CD14-positive monocyte (primary cell): Measurements from ENCODE around the gene MAST4. TPM values are rescaled to one million over a fixed set of nuclear protein-coding genes. Genes with fewer than 3 reads are reported as not detected.

Source experiments
- DNase-seq, 3 donors: peaks; one replicate each; pipeline ENCODE4 v3.0.0-alpha.2; 2011 to 2022
- H2AFZ ChIP-seq: 2 replicates; pipeline ENCODE4 v1.6.0; 2012; ENCODE audit warnings: mild to moderate bottlenecking, low read depth, low read length, inconsistent platforms; ENCODE audit not compliant: insufficient read depth, poor library complexity, severe bottlenecking
- H3K27ac ChIP-seq, 2 donors: 1 replicate in 1 of 2; 2 replicates in 1 of 2; pipeline ENCODE4 v1.5.1; 2012 to 2013; ENCODE audit warnings: low read length in 2 of 2, control low read depth in 1 of 2, inconsistent platforms in 1 of 2, low read depth in 1 of 2, mild to moderate bottlenecking in 1 of 2
- H3K27me3 ChIP-seq, 2 donors: one replicate each; pipeline versions ENCODE4 v1.6.0 to v1.6.1; 2011 to 2013; ENCODE audit warnings: low read length in 2 of 2; ENCODE audit not compliant: control insufficient read depth in 2 of 2, insufficient read depth in 2 of 2
- H3K36me3 ChIP-seq, 2 donors: replicated peaks in 1 of 2; 1 replicate in 1 of 2; 2 replicates in 1 of 2; pipeline versions ENCODE4 v1.5.1 to v1.6.1; 2012 to 2013; ENCODE audit warnings: low read length in 2 of 2, control low read depth in 1 of 2, inconsistent platforms in 1 of 2, mild to moderate bottlenecking in 1 of 2; ENCODE audit not compliant: insufficient read depth in 2 of 2, control insufficient read depth in 1 of 2
- H3K4me1 ChIP-seq, 2 donors: 1 replicate in 1 of 2; 2 replicates in 1 of 2; pipeline versions ENCODE4 v1.5.1 to v1.6.1; 2012 to 2013; ENCODE audit warnings: low read length in 2 of 2, control low read depth in 1 of 2, inconsistent platforms in 1 of 2, mild to moderate bottlenecking in 1 of 2, moderate library complexity in 1 of 2; ENCODE audit not compliant: insufficient read depth in 2 of 2, control insufficient read depth in 1 of 2
- H3K4me2 ChIP-seq: replicated peaks from 2 replicates; pipeline ENCODE3; 2012; ENCODE audit warnings: low read length, moderate library complexity, mild to moderate bottlenecking; ENCODE audit not compliant: poor library complexity, severe bottlenecking; ENCODE audit errors: extremely low read depth
- H3K4me3 ChIP-seq, 3 experiments: fragments of 200-600 bp in 1 of 3; sonication (generic) in 1 of 3; replicated peaks in 1 of 3; 1 replicate in 2 of 3; 2 replicates in 1 of 3; pipeline ENCODE4 v1.5.1; 2011 to 2013; ENCODE audit warnings: low read length in 3 of 3, mild to moderate bottlenecking in 3 of 3, control low read depth in 2 of 3, low read depth in 2 of 3, inconsistent platforms in 1 of 3, moderate library complexity in 1 of 3
- H3K79me2 ChIP-seq: 2 replicates; pipeline ENCODE4 v1.6.0; 2012; ENCODE audit warnings: mild to moderate bottlenecking, control low read depth, inconsistent platforms, low read length, moderate library complexity; ENCODE audit not compliant: insufficient read depth
- H3K9ac ChIP-seq: 2 replicates; pipeline ENCODE4 v1.6.0; 2017; ENCODE audit warnings: low read length, mild to moderate bottlenecking; ENCODE audit not compliant: insufficient read depth, poor library complexity, severe bottlenecking
- H3K9me3 ChIP-seq, 2 donors: replicated peaks in 1 of 2; 1 replicate in 1 of 2; 2 replicates in 1 of 2; pipeline versions ENCODE4 v1.5.1 to v1.6.1; 2012 to 2013; ENCODE audit warnings: low read length in 2 of 2, control low read depth in 1 of 2; ENCODE audit not compliant: control insufficient read depth in 1 of 2, insufficient read depth in 1 of 2
- H4K20me1 ChIP-seq: 2 replicates; pipeline ENCODE4 v1.6.0; 2012; ENCODE audit warnings: mild to moderate bottlenecking, low read length, control low read depth, moderate library complexity; ENCODE audit not compliant: insufficient read depth
- H3K27ac Mint-ChIP-seq, 7 donors: one replicate each; pipeline ENCODE4 v1.8.0; 2020; ENCODE audit warnings: mild to moderate bottlenecking in 7 of 7, mixed read lengths in 7 of 7, moderate library complexity in 6 of 7, inconsistent platforms in 2 of 7
- H3K27me3 Mint-ChIP-seq, 3 donors: one replicate each; pipeline ENCODE4 v1.8.0; 2021 to 2022; ENCODE audit warnings: low read depth in 3 of 3, mild to moderate bottlenecking in 3 of 3, mixed read lengths in 3 of 3, moderate library complexity in 3 of 3, inconsistent platforms in 1 of 3
- H3K36me3 Mint-ChIP-seq, 2 donors: one replicate each; pipeline ENCODE4 v1.8.0; 2020; ENCODE audit warnings: mixed read lengths in 2 of 2, inconsistent platforms in 1 of 2, mild to moderate bottlenecking in 1 of 2
- H3K4me1 Mint-ChIP-seq: one replicate; pipeline ENCODE4 v1.8.0; 2020; ENCODE audit warnings: mild to moderate bottlenecking, mixed read lengths
- H3K4me3 Mint-ChIP-seq, 2 donors: one replicate each; pipeline ENCODE4 v1.8.0; 2020; ENCODE audit warnings: mild to moderate bottlenecking in 2 of 2, mixed read lengths in 2 of 2, moderate library complexity in 1 of 2
- H3K9me3 Mint-ChIP-seq, 7 donors: one replicate each; pipeline ENCODE4 v1.8.0; 2020 to 2022; ENCODE audit warnings: mixed read lengths in 7 of 7, mild to moderate bottlenecking in 6 of 7, moderate library complexity in 6 of 7, inconsistent platforms in 2 of 7
- CTCF ChIP-seq: fragments of 200-600 bp; IDR thresholded peaks from one replicate; pipeline ENCODE4 v1.8.0; 2022; ENCODE audit warnings: antibody characterized with exemption, mild to moderate bottlenecking
- WGBS: methylation state at CpG from one replicate; pipeline ENCODE4 v1.1.5; 2013; ENCODE audit warnings: missing lambda C conversion rate; ENCODE audit not compliant: insufficient coverage; 5-methylcytosine and 5-hydroxymethylcytosine counted together
- intact Hi-C, 2 donors: fragments of 100-400 bp; cut with micrococcal nuclease; formaldehyde crosslinking; loops; one replicate each; pipeline versions ENCODE4 v1.15.0 to v1.15.1; 2023
- polyA plus RNA-seq, 3 donors: library from polyadenylated mRNA; depleted of rRNA in 1 of 3; unstranded in 2 of 3; stranded (reverse) in 1 of 3; fragments of 300-500 nt in 2 of 3; fragments of >200 nt in 1 of 3; fragmentation: Illumina TruSeq in 2 of 3; gene quantifications; 1 replicate in 2 of 3; 2 replicates in 1 of 3; pipeline ENCODE4 v1.2.3, GENCODE V29; 2012 to 2021

The MAST4 gene
- polyA plus RNA-seq, 3 donors = 0.03 to 0.24 TPM; not detected in 1

GRCh38 chr5:66708368-66708767, 112.2 kb downstream of the MAST4 start:
- Histone ChIP-seq H3K4me2 (no peak overlapping the region), H3K9ac (no peak overlapping the region), H3K27me3 (no peaks in the 10 kb centered on the region), H3K9me3 (peaks cover 7 to 18% of the 10 kb centered on the region in 2 donors), H2AFZ (no peak overlapping the region), H3K36me3 (no peaks in the 10 kb centered on the region), H3K79me2 (no peaks in the 10 kb centered on the region), H4K20me1 (no peaks in the 10 kb centered on the region), H3K4me1 (no peaks in the 10 kb centered on the region), H3K4me3 (no peak overlapping the region), H3K27ac (no peak overlapping the region)
- Mint-ChIP-seq H3K4me1 (no peaks in the 10 kb centered on the region), H3K4me3 (no peak overlapping the region), H3K27me3 (peaks cover 0 to 2% (median 0%) of the 10 kb centered on the region in 3 donors), H3K36me3 (no peaks in the 10 kb centered on the region), H3K9me3 (peaks cover 6 to 19% (median 14%) of the 10 kb centered on the region in 7 donors), H3K27ac (no peak overlapping the region)
- no CpG with 5 or more reads among the region's 1 CpG for WGBS
- TF ChIP-seq CTCF = no peak
- intact Hi-C loops = no loop called here
- DNase-seq = no peak

- Mint-ChIP-seq H3K27ac (no peak overlapping the region), H3K4me1 (no peaks in the 10 kb centered on the region), H3K4me3 (no peak overlapping the region), H3K27me3 (peaks cover 0 to 5% (median 1%) of the 10 kb centered on the region in 3 donors), H3K9me3 (peaks cover 6 to 19% (median 14%) of the 10 kb centered on the region in 7 donors), H3K36me3 (no peaks in the 10 kb centered on the region)
- no CpG with 5 or more reads among the region's 5 CpGs for WGBS
- H2AFZ ChIP-seq = no peak overlapping the region
- H3K4me2 ChIP-seq = no peak overlapping the region
- no peaks in the 10 kb centered on the region for H3K27me3 ChIP-seq
- intact Hi-C loops = no loop called here
- no peaks in the 10 kb centered on the region for H3K79me2 ChIP-seq
- DNase-seq = no peak
- H3K36me3 ChIP-seq = no peaks in the 10 kb centered on the region
- H3K9me3 ChIP-seq = peaks cover 7 to 18% of the 10 kb centered on the region in 2 donors
- H4K20me1 ChIP-seq = no peaks in the 10 kb centered on the region
- TF ChIP-seq CTCF = no peak
- H3K4me3 ChIP-seq = no peak overlapping the region
- no peaks in the 10 kb centered on the region for H3K4me1 ChIP-seq
- no peak overlapping the region for H3K27ac ChIP-seq
- H3K9ac ChIP-seq = no peak overlapping the region
These were observed 114.4 kb downstream of the MAST4 start for GRCh38 chr5:66710557-66711088.
